ENCODE data around the gene NKX1-2. TPM values are rescaled to one million over a fixed set of nuclear protein-coding genes. Genes with fewer than 3 reads are reported as not detected.

The NKX1-2 gene
- 0.22 TPM in 1 of 2 replicates, not detected in the other for total RNA-seq (2014; rRNA removed; shearing (Covaris generic))

DNA sequence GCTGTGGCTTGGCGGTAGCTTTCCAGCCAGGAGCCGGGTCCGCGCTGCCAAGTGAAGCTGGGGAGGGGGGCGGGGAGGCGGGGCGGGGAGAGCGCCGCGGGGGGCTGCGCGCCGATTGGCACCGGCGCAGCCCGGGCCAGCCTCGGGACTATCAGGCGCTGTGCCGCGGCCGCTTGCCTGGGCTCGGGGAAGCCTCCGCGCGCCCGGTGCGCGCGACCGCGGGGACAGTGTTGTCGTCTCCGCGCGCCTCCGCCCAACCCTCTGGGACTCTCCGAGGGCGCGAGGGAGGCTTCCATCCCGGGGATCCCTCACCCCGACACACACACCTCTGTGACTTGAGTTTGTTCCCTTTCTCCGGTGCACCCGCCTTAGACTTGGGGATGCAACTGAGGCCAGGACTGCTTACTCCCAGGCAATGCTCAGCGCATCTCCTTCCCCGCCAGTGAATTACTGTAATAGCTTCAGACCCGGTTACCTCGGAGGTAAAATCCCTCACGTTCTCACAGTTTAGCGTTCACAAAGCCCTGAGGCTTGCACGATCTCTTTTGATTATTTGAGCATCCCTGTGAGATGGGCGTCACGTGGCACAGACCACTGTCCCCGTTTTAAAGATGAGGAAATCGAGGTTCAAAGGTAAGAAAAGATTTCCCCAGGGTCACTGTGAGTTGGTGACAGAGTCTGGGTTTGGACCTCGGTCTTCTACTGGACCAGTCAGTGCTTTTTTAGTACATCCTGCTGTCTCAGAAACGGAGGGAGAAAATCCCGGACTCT lies at the start of gene NKX1-2:
NKX1-2 (minus strand) TSS at position 24 of the 771 bp plus-strand sequence. CDS start 92 bp downstream, outside the sequence.
- no peak for DNase-seq (ENCODE audit: low spot score)

GRCh38 chr10:124498056-124498455 lies 48.2 kb upstream of the NKX1-2 start:
- DNase-seq (ENCODE audit: low spot score), result no peak

- DNase-seq (ENCODE audit: low spot score), result no peak
Measured at GRCh38 chr10:124497196-124497881, 47.5 kb upstream of the NKX1-2 start.

GRCh38 chr10:124496620-124497019 lies 46.8 kb upstream of the NKX1-2 start:
- DNase-seq (ENCODE audit: low spot score), result no peak

DNA sequence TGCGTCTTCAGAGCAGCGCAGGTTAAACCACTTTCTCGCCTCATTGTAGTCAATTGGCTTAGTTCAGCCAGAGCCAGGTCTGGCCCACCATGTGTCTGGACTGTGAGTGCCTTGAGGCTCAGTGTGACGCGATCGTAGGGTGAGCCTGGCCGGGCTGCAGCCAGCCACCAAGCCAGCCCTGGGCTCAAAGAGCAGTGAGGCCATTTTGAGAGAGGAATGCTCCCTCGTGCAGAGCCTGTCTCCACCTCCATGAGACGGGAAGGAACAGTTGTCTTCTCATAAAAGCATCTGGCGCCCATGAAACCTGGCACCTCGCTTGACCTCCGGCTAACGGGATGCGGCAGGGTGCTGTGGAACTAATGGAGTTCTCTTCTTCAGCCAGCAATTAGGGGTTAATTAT lies 46.3 kb upstream of the NKX1-2 start:
- no peak for DNase-seq (ENCODE audit: low spot score)

GRCh38 chr10:124495725-124496124 lies 45.9 kb upstream of the NKX1-2 start:
- no peak for DNase-seq (ENCODE audit: low spot score)

DNA sequence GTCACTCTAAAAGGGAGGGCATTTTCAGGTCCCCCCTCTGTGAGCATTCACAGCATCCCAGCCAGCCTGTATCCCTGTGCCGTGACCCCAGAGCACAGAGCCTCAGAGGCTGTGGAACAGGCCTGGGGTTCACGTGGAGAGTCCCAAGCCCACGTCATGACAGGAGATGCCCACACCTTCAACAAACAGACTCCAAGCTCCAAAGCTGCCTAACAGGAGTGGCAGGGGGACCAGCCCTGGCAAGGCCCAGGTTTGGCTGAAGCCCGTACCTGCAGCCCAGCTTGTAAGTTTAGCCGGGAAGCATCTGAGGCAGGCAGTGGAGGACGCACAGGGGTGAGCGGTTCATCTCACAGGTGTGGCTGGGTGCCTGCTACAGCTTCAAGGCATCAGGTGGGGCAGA lies 45.3 kb upstream of the NKX1-2 start:
- no peak for DNase-seq (ENCODE audit: low spot score)

- DNase-seq (ENCODE audit: low spot score), result no peak
Measured at GRCh38 chr10:124494046-124494807, 44.4 kb upstream of the NKX1-2 start.

DNA sequence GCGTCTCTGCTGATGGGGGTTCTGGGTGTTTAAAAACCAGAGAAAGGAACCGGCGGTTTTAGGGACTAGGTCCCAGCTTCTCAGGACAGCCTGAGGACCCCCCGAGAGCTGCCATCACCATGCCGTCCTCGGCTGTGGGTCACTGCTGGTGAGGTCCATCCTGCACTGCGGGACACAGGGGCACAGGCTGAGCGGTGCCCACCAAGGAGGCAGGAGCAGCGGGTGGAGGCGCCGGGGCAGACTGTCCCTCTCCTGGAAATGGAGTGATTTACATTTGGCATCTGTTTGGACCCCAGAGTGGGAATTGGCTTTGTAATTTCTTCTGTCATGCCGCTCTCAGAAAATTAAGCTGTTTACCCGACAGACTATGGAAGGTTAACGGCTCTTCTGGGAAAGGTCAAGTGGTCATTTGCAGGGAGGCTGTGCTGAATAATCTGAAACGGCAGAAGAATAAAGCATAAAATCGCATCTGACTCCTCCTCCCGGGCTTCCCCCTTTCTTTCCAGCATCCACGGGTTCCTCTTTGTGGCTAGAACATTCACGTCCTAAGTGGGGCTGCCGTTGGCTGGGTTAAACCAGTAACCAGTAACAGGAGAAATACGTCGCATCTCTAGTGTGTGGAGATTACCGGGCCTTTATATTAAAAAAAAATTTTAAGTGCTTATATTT lies 43.5 kb upstream of the NKX1-2 start:
- no peak for DNase-seq (ENCODE audit: low spot score)

- DNase-seq (ENCODE audit: low spot score), result no peak
Measured at GRCh38 chr10:124492266-124492665, 42.4 kb upstream of the NKX1-2 start.

DNA sequence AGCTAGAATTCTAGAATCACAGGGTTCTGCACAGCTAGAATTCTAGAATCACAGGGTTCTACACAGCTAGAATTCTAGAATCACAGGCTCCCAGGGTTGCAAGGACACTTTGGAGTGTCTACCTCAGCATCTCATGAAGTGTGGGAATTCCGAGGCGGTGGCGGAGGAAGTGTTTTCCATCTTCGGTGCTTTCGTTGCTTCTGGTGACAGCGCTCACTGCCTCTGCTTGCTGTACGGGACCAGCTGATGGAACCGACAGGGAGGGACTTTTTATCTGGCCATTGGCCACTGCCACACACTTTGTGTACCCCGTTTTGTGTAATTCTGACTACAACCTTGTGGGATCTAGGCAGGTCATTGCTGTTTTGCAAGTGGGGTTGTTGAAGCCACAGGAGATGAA lies 41.3 kb upstream of the NKX1-2 start:
- no peak for DNase-seq (ENCODE audit: low spot score)

DNA sequence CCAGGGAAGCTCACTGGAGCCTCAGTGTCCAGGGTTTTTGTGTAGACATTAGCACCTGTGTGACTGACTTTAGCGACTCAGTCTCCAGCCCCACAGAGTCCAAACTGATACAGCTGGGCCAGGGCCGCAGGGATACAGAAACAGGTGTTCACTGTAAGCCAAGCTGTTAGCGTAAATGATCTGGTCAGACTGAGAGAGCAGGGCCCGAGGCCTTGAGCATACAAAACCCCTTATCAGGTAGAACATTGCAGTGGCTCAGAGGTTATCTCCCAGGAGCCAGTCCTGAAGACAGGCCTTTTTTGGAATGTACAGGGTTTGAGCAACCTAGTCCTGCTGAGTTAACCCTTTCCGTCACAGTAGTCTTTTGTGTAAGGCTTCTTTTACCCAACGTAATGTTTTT lies 36.8 kb upstream of the NKX1-2 start:
- DNase-seq (ENCODE audit: low spot score), result no peak

DNA sequence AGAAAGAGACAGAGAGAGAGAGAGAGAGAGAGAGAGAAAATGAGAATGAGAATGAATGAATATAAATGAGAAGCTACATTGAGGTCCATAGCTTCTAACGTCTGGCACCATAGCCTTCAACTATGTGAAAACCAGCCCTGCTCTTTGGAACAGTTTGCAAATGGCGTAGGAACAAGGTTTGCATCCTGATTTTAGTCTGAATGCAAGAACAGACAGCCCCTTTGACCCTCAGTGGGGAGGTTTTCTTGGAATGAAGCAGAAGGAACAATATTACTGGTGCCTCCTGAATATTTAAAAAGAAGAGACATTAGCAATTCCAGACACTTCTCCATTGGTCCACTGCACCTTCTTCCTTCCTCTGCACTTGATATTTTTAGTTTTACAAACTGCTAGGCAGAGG lies 34.8 kb upstream of the NKX1-2 start:
- no peak for DNase-seq (ENCODE audit: low spot score)

DNA sequence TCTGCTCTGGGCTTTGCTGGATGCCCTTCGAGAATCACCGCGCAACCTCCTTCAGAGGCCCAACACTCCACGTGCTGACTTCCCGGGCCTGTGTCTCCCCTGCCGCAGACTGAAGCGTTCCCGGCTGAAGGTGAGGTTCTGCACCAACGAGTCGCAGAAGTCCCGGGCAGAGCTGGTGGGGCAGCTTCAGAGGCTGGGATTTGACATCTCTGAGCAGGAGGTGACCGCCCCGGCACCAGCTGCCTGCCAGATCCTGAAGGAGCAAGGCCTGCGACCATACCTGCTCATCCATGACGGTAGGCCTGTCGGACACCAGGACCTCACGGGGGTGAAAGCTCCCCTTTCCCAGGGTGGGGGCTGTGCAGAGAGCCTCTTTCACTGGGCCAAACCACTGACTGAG lies 34.2 kb upstream of the NKX1-2 start:
- DNase-seq (ENCODE audit: low spot score), result no peak

GRCh38 chr10:124482876-124483275 lies 33.0 kb upstream of the NKX1-2 start:
- DNase-seq (ENCODE audit: low spot score), result no peak

- no peak for DNase-seq (ENCODE audit: low spot score)
Measured at GRCh38 chr10:124482236-124482800, 32.5 kb upstream of the NKX1-2 start.

DNA sequence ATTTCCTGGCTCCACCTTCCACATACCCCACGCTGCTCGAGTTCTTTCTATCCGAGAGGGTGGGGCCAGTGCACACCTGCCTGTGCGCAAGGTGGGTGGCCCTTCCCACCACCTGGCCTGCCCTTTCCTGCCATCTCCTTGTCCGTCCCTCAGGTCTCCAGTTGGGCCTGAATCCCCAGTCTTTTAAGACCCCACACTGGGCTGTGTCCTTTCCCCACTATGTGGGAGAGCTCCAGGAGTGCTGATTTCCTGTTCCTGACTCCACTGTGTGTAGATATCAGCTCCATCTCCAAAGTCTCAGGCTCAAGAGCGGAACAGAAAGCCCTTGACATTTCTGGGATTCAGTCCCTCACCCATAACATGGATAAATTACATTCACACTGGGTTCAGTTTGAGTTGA lies 31.9 kb upstream of the NKX1-2 start:
- no peak for DNase-seq (ENCODE audit: low spot score)

GRCh38 chr10:124480860-124481259 lies 31.0 kb upstream of the NKX1-2 start:
- DNase-seq (ENCODE audit: low spot score), result no peak

- no peak for DNase-seq (ENCODE audit: low spot score)
Measured at GRCh38 chr10:124478515-124478914, 28.7 kb upstream of the NKX1-2 start.

- no peak for DNase-seq (ENCODE audit: low spot score)
Measured at GRCh38 chr10:124477614-124478363, 28.0 kb upstream of the NKX1-2 start.

All from A172 (cell line).